Transverse colon (tissue), 4 donors: Measurements from ENCODE around the gene UBFD1.

Experiments
- CTCF ChIP-seq, 5 experiments: fragments of 200-600 bp in 3 of 5; fragments of 450-650 bp in 2 of 5; sonication (generic) in 3 of 5; IDR thresholded peaks; 1 replicate in 2 of 5; 2 replicates in 3 of 5; pipeline ENCODE4 v1.5.1; 2016 to 2017; ENCODE audit warnings: antibody characterized with exemption in 5 of 5, inconsistent platforms in 3 of 5, mild to moderate bottlenecking in 2 of 5, moderate library complexity in 1 of 5
- POLR2A ChIP-seq: fragments of 450-650 bp; IDR thresholded peaks from one replicate; pipeline ENCODE4 v1.6.1; 2016; ENCODE audit warnings: antibody characterized with exemption, mild to moderate bottlenecking, moderate library complexity
- POLR2AphosphoS5 ChIP-seq, 3 donors: sonication (generic); formaldehyde crosslinking; IDR thresholded peaks; one replicate each; pipeline ENCODE4 v1.6.1; 2016; ENCODE audit warnings: antibody characterized with exemption in 3 of 3

GRCh38 chr16:23521037-23521743, 36.3 kb upstream of the UBFD1 start:
- no peak for TF ChIP-seq CTCF (IDR thresholded peaks at IDR 0.05)
- TF ChIP-seq POLR2A, result no peak
- TF ChIP-seq POLR2AphosphoS5 (IDR thresholded peaks at IDR 0.05), result no peak
